ENCODE data around the gene SF3B2.
"Not testable (repeated sequence)": the region's sequence is repeated elsewhere in the genome, so short reads cannot be mapped to it uniquely, and the experiment has no call there.

SF3B2 gene

GRCh38 chr11:66052664-66052982 lies 459 bp downstream of the SF3B2 start:
- FAIRE-seq = no peak

DNA sequence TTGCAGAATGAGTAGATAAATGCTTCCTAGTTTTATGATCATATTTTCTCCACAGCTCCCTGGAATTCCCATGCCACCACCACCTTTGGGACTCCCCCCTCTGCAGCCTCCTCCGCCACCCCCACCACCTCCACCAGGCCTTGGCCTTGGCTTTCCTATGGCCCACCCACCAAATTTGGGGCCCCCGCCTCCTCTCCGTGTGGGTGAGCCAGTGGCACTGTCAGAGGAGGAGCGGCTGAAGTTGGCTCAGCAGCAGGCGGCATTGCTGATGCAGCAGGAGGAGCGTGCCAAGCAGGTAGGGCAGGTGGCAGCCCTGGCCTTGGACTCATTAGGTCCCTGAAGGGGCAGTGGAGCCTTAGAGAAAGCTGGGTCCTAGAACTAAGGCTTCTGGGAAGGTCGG lies 2.9 kb downstream of the SF3B2 start:
- no peak for FAIRE-seq

DNA sequence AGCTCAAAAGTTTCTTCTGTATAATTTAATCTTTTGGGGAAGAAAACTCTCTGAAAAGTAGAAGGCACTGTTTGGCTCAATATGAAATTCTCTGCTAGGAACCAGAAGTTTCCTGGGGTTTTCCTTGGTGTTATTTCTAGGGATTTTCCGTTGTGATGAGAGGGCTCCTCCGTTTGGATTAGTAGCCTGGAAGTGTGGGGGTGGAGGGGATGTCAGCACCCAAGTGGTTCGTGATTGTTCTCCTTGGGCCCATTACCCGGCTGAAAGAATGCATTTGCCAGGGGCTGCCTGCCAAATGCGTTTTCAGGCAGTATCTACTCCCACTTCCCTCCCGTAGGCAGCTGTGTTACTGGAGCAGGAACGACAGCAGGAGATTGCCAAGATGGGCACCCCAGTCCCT lies 4.3 kb downstream of the SF3B2 start:
- FAIRE-seq = no peak

- no peak for FAIRE-seq
Measured at GRCh38 chr11:66059966-66060680, 8.0 kb downstream of the SF3B2 start.

GRCh38 chr11:66061268-66061667 lies 9.1 kb downstream of the SF3B2 start:
- FAIRE-seq = no peak

- no peak for FAIRE-seq
Measured at GRCh38 chr11:66062408-66062807, 10.2 kb downstream of the SF3B2 start.

DNA sequence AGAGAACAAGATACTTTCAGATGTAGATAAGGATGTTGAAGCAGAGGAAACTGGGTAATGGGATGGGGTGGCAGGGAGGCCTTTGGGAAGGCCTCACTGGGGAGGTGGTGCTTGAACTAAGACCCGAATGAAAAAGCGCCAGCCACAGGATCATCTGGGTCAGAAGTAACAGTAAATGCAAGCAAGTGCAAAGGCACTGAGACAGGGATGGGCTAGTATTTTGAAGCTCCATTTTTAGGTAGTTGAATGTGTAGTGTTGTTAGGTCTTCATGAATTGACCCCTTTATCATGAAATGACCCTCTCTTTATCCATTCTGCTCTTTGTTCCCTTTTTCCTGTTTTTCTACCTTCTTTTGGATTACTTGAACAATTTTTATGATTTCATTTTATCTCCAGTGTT lies 11.7 kb downstream of the SF3B2 start:
- no peak for FAIRE-seq

DNA sequence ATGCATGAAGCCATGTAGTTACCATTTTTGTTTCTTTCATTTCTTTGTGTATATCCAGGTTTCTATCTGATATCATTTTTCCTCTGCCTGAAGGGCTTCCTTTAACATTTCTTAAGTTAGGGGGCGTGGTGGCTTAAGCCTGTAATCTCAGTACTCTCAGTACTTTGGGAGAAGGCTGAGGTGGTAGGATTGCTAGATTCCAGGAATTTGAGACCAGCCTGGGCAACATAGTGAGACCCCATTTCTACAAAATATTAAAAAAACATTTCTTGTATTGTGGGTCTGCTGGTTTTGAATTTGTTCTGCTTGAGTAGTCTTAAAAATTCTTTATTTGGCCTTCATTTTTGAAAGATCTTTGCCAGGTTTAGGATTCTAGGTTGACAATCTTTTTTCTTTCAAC lies 12.4 kb downstream of the SF3B2 start:
- no peak for FAIRE-seq

GRCh38 chr11:66066751-66067150 lies 14.6 kb downstream of the SF3B2 start:
- FAIRE-seq = no peak

DNA sequence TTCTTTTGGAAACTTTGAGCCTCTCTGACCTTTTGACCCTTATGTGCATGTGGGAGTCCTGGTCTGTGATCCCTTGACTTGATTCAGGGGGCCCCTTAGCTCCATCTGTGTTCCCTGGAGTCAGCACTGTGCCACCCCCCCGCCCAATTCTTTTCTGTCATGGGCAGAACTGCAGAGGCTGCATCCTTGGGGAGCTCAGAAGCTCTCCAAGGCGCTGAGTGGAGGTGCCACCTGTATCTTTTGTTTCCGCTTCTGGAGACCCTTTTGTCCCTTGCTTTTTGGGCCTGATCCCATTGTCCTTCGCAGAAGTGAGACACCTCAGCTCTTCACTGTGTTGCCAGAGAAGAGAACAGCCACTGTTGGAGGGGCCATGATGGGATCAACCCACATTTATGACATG lies 15.5 kb downstream of the SF3B2 start:
- FAIRE-seq = no peak

DNA sequence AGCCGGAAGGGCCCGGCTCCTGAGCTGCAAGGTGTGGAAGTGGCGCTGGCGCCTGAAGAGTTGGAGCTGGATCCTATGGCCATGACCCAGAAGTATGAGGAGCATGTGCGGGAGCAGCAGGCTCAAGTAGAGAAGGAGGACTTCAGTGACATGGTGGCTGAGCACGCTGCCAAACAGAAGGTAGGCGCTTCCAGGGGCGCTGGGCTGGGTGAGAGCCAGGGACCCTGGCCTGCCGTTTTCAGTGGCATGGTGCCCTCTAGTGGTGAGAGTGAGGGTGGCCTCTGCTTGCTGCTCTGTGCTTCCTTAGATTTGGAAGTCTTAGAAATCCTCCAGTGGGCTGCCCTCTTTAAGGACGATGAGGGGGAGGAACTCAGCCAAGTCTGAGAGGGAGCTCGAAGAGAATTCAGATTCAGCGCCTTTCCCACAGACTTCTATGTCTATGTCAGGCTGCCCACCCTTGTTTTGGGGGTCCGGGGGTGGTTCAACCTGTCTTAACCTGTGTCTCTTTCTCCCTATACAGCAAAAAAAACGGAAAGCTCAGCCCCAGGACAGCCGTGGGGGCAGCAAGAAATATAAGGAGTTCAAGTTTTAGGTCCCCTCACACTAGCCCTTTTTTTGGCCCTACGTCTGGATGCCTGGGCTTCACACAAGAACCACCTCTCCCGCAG lies 16.1 kb downstream of the SF3B2 start:
- FAIRE-seq = no peak

- no peak for FAIRE-seq
Measured at GRCh38 chr11:66068923-66069714, 17.0 kb downstream of the SF3B2 start.

- FAIRE-seq = no peak
Measured at GRCh38 chr11:66069715-66070603, 17.8 kb downstream of the SF3B2 start, which contains the start of gene PACS1. Gene PACS1, plus strand, starts transcription at chr11:66070272. Its CDS starts 215 bp downstream, at chr11:66070487.

DNA sequence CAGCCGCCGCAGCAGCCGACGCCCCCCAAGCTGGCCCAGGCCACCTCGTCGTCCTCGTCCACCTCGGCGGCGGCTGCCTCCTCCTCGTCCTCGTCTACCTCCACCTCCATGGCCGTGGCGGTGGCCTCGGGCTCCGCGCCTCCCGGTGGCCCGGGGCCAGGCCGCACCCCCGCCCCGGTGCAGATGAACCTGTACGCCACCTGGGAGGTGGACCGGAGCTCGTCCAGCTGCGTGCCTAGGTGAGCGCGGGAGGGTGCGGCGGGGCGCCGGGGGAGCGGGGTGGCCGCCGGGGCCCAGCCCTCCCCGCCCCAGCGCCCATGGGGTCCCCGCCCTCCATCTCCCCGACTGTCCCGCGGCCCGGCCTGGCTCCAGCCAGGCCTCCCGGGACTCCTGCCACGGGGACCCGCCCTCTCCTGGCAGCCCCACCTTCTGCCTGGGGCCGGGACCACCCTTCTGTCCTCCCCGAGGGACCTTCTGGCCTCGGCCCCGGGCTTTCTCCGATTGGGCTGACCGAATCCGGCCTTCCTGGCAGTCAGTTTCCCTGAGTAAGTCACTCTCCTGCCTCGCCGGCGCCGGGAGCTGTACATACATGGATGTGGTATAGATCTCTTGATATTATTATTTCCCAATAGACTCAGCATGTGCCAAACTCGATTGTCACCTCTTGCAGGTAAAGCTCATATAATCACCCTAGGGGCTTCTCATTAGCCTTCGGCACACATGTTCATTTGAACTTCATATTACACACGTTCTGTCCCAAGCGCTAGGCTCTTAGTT lies 18.6 kb downstream of the SF3B2 start:
- no peak for FAIRE-seq

DNA sequence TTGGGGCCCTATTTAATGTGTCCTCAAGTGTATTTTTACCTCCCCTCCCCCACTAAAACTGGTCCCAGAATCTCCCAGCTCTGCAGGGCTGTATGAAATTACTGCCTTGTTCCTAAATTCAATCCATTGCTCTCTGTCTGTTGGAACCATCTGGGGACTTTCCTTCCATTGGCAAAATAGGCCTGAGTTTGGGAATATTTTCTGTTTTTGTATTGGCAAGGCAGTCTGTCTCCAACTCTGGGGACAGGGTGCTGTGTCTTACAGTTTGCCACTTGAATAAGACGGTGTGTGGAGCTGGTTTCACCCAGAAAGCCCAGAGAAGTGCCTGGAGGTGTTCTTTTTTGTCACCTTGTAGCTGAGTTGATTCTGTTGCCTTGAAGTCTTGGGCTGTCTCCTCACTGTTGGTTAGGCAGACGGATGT lies 19.2 kb downstream of the SF3B2 start:
- no peak for FAIRE-seq

- no peak for FAIRE-seq
Measured at GRCh38 chr11:66072081-66072480, 19.9 kb downstream of the SF3B2 start.

- FAIRE-seq = no peak
Measured at GRCh38 chr11:66072518-66072917, 20.4 kb downstream of the SF3B2 start.

- FAIRE-seq = no peak
Measured at GRCh38 chr11:66073669-66074068, 21.5 kb downstream of the SF3B2 start.

DNA sequence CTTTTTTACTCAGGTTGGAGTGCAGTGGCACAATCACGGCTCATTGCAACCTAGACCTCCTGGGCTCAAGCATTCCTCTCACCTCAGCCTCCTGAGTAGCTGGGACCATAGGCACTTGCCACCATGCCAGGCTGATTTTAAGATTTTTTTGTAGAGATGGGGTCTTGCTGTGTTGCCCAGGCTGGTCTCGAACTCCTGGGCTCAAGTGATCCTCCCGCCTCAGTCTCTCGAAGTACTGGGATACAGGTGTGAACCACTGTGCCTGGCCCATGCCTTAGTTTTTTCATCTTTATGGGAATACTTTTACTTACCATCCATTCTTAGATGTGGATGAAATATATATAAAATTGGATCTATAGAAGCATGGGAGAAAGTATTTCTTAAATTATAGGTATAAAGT lies 23.1 kb downstream of the SF3B2 start:
- no peak for FAIRE-seq

- FAIRE-seq = no peak
Measured at GRCh38 chr11:66076561-66076960, 24.4 kb downstream of the SF3B2 start.

- FAIRE-seq = no peak
Measured at GRCh38 chr11:66077927-66078326, 25.8 kb downstream of the SF3B2 start.

DNA sequence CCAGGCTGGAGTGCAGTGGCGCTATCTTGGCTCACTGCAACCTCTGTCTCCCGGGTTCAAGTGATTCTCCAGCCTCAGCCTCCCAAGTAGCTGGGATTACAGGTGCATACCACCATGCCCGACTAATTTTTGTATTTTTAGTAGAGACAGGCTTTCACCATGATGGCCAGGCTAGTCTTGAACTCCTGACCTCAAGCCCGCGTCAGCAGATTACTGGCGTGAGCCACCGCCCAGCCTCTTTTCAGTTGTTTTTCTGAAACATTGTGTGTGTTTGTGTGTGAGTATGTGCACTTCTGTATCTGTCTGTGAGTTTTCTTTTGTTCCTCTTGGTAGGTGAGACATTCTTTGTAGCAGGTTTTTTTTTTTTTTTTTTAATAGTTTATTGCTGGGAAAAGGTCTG lies 26.8 kb downstream of the SF3B2 start:
- not testable (repeated sequence) for FAIRE-seq
